ENCODE data around the gene ZNF267.

Gene ZNF267

DNA sequence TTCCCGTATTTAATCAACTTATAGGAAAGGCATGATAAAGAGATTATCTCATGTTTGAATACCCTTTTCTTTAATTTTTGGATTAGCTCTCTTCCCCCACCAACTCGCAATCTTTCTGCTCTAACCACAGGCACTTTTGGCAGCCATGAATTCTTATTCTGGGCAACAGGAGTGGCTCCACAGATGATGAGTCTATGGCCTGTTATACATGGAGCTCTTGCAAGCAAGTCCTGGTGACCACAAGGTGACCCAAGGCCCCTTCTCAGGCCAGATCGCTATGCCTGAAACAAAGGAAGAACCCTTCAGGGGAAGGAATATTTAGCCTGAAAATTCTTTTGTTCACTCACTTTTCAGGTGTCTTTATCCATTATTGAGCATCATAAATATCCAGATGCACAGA, 10.8 kb upstream of the ZNF267 start:
- no peak overlapping the region for H3K4me3 ChIP-seq (replicated peaks; ENCODE audit: insufficient read depth, low read length)

DNA sequence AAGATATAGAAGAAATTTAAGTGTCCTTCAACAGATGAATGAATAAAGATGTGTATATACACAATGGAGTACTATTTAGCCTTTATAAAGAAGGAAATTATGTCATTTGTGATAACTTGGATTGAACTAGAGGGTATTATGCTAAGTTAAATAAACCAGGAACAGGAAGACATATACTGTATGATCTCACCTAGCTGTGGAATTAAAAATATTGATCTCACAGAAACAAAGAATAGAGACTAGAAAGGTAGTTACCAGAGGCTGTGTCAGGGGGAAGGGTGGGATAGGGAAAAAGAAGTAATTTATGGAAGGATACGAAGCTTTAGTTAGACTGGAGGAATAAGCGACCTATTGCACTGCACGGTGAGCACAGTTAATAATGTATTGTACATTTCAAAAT, 5.4 kb upstream of the ZNF267 start:
- no peak for DNase-seq (ENCODE audit: low read depth in 1 of 2, low spot score in 1 of 2)
- TF ChIP-seq, protein P1, sequence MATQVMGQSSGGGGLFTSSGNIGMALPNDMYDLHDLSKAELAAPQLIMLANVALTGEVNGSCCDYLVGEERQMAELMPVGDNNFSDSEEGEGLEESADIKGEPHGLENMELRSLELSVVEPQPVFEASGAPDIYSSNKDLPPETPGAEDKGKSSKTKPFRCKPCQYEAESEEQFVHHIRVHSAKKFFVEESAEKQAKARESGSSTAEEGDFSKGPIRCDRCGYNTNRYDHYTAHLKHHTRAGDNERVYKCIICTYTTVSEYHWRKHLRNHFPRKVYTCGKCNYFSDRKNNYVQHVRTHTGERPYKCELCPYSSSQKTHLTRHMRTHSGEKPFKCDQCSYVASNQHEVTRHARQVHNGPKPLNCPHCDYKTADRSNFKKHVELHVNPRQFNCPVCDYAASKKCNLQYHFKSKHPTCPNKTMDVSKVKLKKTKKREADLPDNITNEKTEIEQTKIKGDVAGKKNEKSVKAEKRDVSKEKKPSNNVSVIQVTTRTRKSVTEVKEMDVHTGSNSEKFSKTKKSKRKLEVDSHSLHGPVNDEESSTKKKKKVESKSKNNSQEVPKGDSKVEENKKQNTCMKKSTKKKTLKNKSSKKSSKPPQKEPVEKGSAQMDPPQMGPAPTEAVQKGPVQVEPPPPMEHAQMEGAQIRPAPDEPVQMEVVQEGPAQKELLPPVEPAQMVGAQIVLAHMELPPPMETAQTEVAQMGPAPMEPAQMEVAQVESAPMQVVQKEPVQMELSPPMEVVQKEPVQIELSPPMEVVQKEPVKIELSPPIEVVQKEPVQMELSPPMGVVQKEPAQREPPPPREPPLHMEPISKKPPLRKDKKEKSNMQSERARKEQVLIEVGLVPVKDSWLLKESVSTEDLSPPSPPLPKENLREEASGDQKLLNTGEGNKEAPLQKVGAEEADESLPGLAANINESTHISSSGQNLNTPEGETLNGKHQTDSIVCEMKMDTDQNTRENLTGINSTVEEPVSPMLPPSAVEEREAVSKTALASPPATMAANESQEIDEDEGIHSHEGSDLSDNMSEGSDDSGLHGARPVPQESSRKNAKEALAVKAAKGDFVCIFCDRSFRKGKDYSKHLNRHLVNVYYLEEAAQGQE (IDR thresholded peaks at IDR 0.05; ENCODE audit: insufficient replicate concordance, low read depth) = no peak
- no peak for TF ChIP-seq SPI1 (IDR thresholded peaks at IDR 0.05; ENCODE audit: borderline replicate concordance, low read depth)
- TF ChIP-seq GABPA (IDR thresholded peaks at IDR 0.05; ENCODE audit: low read depth) = no peak
- TF ChIP-seq POLR2AphosphoS5 (IDR thresholded peaks at IDR 0.05; ENCODE audit: low read depth) = no peak
- no peak for TF ChIP-seq CTCF (IDR thresholded peaks at IDR 0.05; ENCODE audit: insufficient read depth, low read length)
- Histone ChIP-seq H3K27me3 (ENCODE audit: insufficient read depth, poor library complexity, severe bottlenecking) (no peaks in the 10 kb centered on the region), H3K4me3 (replicated peaks; ENCODE audit: insufficient read depth, low read length) (no peak overlapping the region), H3K27ac (replicated peaks) (no peak overlapping the region; the same call in 1 of the 2 replicates)

More for the DNA sequence above, 10.8 kb upstream of the ZNF267 start:
- no peak for DNase-seq (ENCODE audit: low read depth in 1 of 2, low spot score in 1 of 2)
- no peak for TF ChIP-seq POLR2AphosphoS5 (IDR thresholded peaks at IDR 0.05; ENCODE audit: low read depth)
- TF ChIP-seq, protein P1 (IDR thresholded peaks at IDR 0.05; ENCODE audit: insufficient replicate concordance, low read depth) = no peak
- TF ChIP-seq SPI1 (IDR thresholded peaks at IDR 0.05; ENCODE audit: borderline replicate concordance, low read depth) = no peak
- no peak for TF ChIP-seq CTCF (IDR thresholded peaks at IDR 0.05; ENCODE audit: insufficient read depth, low read length)
- no peak for TF ChIP-seq GABPA (IDR thresholded peaks at IDR 0.05; ENCODE audit: low read depth)
- H3K27me3 ChIP-seq (ENCODE audit: insufficient read depth, poor library complexity, severe bottlenecking) = no peaks in the 10 kb centered on the region
- H3K27ac ChIP-seq (replicated peaks) = no peak overlapping the region

DNA sequence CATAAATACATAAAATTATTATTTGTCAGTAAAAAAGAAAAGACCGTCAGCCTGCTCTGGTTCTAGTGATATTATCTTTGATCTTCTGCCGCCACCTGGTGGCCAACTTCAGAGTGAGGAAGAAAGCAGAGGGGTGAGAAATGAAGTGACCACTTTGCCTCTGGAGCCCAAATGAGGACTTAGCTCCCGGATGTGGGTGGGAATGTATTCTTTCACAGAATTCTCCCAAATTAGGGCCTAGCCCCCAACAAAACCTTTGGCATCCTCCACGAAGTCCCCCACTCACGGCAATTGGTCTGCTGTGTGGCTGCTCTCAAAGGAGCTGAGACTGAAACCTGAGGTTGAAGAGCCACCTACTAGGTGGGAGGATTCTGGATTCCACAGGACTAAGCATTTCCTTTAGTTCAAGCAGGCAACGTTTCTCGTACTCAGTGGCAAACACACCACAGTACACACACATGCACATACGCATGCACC, 4.9 kb upstream of the ZNF267 start:
- H3K4me3 ChIP-seq (replicated peaks; ENCODE audit: insufficient read depth, low read length) = no peak overlapping the region; the same call in 1 of the 2 replicates
- no peaks in the 10 kb centered on the region for H3K27me3 ChIP-seq (ENCODE audit: insufficient read depth, poor library complexity, severe bottlenecking)
- peak in 1 of 2 experiments; percentile 78 for DNase-seq (ENCODE audit: low read depth in 1 of 2, low spot score in 1 of 2)
- H3K27ac ChIP-seq (replicated peaks) = peak overlapping the region; percentile 85
- TF ChIP-seq CTCF (IDR thresholded peaks at IDR 0.05; ENCODE audit: insufficient read depth, low read length) (peak; percentile 41), POLR2AphosphoS5 (IDR thresholded peaks at IDR 0.05; ENCODE audit: low read depth) (no peak)
